GM19239 (cell line): ENCODE results near the gene ECHS1.
A peak's percentile ranks its signal among the peaks of the same experiment; 100 is the strongest.
"Not testable (repeated sequence)": the region's sequence is repeated elsewhere in the genome, so short reads cannot be mapped to it uniquely, and the experiment has no call there.

Experiments
- DNase-seq: peaks from one replicate; pipeline ENCODE4 v3.0.0; 2011; ENCODE audit warnings: low spot score; ENCODE audit not compliant: insufficient read length
- FAIRE-seq: peaks from 2 replicates; lab custom pipeline; 2011; peaks lifted over from hg19 to GRCh38; lab: Jason Lieb, UNC

ECHS1 gene

GRCh38 chr10:133400624-133401424 is 27.7 kb upstream of the ECHS1 start:
- peak; percentile 96 for FAIRE-seq
- DNase-seq = no peak

GRCh38 chr10:133399123-133399601 is 26.0 kb upstream of the ECHS1 start:
- FAIRE-seq = no peak
- DNase-seq = no peak

- DNase-seq = no peak
- FAIRE-seq = no peak
These were observed 24.8 kb upstream of the ECHS1 start for GRCh38 chr10:133397938-133398337.

DNA sequence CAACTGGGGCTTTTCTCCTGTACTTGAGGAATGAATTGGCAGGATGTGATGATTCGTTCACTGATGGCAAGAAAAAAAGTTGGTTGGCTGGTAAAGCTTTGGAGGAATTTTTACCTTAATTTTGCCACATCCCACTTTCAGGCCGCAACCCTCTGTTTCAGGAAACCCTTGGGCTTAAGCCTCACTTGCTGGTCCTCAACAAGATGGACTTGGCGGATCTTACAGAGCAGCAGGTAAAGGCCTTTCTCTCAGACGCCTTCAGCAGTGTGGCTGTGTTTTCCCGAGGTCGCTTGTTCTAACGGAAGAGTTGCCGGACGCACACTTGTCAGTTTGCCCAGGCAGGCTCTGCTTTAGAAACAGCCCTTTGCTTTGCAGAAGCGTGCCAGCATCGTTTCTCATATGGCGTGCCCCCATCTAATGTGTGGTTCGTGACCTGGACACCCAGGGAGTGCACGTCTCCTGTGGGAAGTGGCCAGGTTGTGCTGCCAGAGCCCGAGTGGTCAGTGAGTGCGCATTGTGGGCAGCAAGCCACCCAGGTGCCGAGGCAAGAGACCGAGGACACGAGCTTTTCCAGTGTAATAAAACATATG is 23.0 kb upstream of the ECHS1 start:
- FAIRE-seq (no peak), DNase-seq (no peak)

- FAIRE-seq (no peak), DNase-seq (no peak)
These were observed 21.7 kb upstream of the ECHS1 start for GRCh38 chr10:133394801-133395221.

DNA sequence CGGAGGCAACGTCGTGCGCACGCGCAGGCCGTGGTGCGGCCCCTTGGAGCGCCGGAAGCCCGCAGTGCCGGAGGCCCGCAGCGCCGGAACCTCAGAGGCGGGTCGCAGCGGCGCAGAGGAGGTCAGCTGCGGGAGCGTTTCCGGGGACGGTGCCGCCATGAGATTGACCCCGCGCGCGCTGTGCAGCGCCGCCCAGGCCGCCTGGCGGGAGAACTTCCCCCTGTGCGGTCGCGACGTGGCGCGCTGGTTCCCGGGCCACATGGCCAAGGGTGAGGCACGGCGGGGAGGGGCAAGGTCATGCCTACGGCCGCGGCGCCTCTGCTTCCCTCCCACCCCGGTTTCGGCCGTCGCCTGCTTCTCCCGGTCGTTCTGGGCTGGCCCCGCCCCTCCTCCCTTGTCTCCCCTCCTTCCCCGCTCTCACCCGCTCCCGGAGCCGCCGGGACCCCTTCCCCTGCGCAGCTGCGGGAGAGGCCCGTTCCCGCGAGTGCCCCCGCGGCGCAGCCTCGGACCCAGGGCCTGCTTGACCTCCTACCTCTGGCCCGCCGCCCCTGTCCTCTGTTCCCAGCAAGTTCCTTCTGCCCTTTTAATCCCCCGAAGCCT is 21.0 kb upstream of the ECHS1 start, which contains the start of gene MTG1:
Gene MTG1 (plus strand): TSS at position 94 of the 600 bp plus-strand sequence. CDS start 64 bp downstream, at position 158.
- peak; percentile 92 for FAIRE-seq
- peak; percentile 76 for DNase-seq

DNA sequence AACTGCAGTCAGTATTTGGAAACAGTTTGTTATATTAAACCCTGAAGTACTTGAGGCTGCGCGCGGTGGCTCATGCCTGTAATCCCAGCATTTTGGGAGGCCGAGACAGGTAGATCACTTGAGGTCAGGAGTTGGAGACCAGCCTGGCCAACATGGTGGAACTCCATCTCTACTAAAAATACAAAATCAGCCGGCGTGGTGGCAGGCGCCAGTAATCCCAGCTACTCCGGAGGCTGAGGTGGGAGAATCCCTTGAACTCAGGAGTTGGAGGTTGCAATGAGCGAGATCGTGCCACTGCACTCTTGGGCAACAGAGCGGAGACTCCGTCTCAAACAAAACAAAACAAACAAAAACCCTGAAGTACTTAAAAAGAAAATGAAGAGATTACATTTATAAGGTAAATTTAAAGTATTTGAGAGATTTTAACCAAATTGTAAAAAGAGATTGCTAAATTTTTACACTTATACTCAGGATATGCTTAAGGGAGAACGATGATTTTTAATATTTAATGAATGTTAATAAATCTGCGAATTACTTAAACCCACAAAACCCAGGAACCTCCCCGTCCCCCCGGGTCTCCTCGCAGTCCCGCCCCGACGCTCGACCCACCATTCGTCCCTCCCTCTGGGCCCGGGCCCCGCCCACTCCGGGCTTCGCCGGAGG is 20.4 kb upstream of the ECHS1 start:
- no peak for FAIRE-seq
- DNase-seq = no peak

DNA sequence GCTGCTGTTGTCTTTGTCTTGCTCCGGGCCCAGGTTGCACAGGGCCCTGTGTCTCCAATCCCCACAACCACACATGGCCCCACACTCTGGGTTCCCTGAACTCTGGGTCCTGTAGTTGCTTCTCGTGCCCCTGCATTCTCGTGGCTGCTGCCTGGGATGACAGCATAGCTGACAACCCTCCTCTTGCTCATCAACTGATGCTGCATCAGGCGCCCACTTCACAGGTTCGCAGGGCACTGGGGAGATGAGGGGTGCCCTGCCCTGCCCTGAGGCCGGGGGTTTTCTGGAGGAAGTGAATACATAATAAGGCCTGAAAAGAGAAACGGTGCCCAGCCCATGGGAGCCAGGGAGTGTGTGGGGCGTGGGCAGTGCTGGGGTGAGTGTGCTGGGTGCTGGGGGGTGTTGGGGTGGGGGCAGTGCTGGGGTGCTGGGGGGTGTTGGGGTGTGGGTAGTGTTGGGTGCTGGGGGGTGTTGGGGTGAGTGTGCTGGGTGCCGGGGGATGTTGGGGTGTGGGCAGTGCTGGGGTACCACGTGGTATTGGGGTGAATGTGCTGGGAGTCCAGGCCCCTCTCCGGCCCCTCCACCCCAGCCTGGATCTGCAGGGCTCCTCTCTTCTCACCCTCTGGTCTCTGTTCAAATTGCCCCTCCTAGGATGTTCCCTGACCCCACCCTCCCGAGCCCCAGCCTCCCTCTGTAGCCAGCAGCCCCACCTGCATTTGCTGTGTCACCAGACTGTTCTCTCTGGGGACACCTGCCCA is 18.8 kb upstream of the ECHS1 start:
- DNase-seq (no peak), FAIRE-seq (no peak)

GRCh38 chr10:133391249-133391635 is 18.1 kb upstream of the ECHS1 start:
- no peak for DNase-seq
- FAIRE-seq = peak; percentile 71

GRCh38 chr10:133390597-133391248 is 17.6 kb upstream of the ECHS1 start:
- no peak for FAIRE-seq
- no peak for DNase-seq

DNA sequence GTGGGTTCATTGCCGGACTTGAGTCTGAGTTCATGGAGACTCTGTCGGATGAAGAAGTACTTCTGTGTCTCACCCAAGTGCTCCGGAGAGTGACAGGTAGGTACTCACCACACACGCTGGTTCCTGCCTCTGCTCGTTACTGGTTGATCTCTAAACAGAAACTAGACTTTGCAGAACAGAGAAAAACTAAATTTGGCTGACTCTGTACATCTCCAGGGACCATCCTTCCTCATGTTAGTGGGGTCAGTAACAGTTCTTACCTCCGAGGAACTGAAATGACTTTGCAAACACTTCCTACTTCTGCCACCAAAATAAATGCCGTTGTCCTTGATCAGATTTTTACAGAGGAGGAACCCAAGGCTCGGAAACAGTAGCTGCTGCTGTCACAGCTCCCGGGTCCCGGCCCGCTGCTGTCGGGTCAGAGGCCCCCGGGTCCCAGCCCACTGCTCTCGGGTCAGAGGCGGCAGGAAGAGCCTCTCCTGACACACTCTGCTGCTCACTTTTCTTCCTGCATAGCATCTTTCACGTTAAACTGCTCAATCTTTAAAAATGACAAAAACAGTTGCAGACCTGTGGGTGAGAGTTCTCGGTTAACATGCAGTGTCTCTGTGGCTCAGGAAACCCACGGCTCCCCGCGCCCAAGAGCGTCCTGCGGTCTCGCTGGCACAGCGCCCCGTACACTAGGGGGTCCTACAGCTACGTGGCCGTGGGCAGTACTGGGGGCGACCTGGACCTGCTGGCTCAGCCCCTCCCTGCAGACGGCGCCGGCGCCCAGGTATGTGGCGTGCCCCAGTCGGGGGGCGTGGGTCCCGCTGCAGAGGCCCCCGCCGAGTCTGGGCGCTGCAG is 16.0 kb upstream of the ECHS1 start:
- peak; percentile 99 for FAIRE-seq
- DNase-seq = peak; percentile 77

GRCh38 chr10:133388236-133388972 is 15.2 kb upstream of the ECHS1 start:
- peak; percentile 64 for FAIRE-seq

DNA sequence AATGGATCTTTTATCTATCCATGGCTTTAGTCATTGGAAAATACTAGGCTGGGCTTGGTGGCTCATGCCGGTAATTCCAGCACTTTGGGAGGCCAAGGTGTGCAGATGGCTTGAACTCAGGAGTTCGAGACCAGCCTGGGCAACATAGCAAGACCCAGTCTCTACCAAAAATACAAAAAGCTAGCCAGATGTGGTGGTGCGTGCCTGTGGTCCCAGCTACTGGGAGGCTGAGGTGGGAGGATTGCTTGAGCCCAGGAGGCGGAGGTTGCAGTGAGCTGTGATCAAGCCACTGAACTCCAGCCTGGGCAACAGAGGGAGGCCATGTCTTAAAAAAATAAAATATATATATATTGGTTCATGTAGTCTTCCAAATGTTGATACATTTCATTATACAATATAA is 13.8 kb upstream of the ECHS1 start:
- not testable (repeated sequence) for FAIRE-seq, DNase-seq

More at GRCh38 chr10:133388236-133388972, 15.2 kb upstream of the ECHS1 start:
- no peak for DNase-seq

- DNase-seq (no peak), FAIRE-seq (no peak)
These were observed 12.1 kb upstream of the ECHS1 start for GRCh38 chr10:133385214-133385613.

GRCh38 chr10:133384071-133384470 is 10.9 kb upstream of the ECHS1 start:
- FAIRE-seq (no peak), DNase-seq (no peak)

GRCh38 chr10:133383551-133383950 is 10.4 kb upstream of the ECHS1 start:
- no peak for DNase-seq
- no peak for FAIRE-seq

GRCh38 chr10:133381036-133381435 is 7.9 kb upstream of the ECHS1 start:
- DNase-seq (no peak), FAIRE-seq (no peak)
